H7 (cell line): ENCODE measurements around the gene QSOX2. TPM values are rescaled to one million over a fixed set of nuclear protein-coding genes. Genes with fewer than 3 reads are reported as not detected.
A peak's percentile ranks its signal among the peaks of the same experiment; 100 is the strongest.

ENCODE experiments used
- DNase-seq: peaks from one replicate; pipeline ENCODE4 v3.0.0; 2012
- H3K27me3 ChIP-seq: 2 replicates; pipeline ENCODE4 v1.6.0; 2011; ENCODE audit warnings: mild to moderate bottlenecking, low read length; ENCODE audit not compliant: control insufficient read depth, insufficient read depth
- H3K36me3 ChIP-seq: replicated peaks from 2 replicates; pipeline ENCODE4 v1.5.1; 2011; ENCODE audit warnings: low read length; ENCODE audit not compliant: control insufficient read depth, insufficient read depth
- H3K4me3 ChIP-seq: 2 replicates; pipeline ENCODE4 v1.5.1; 2011; ENCODE audit warnings: low read depth, mild to moderate bottlenecking, control low read depth, low read length, moderate library complexity; ENCODE audit not compliant: insufficient read depth
- total RNA-seq: library from RNA; depleted of rRNA; stranded (reverse); fragments of >200 nt; shearing (Covaris generic); gene quantifications from 2 replicates; pipeline ENCODE4 v1.2.3, GENCODE V29; 2014

Gene QSOX2
- total RNA-seq, 1 experiment from 2014 or later, result 22.6 TPM

DNA sequence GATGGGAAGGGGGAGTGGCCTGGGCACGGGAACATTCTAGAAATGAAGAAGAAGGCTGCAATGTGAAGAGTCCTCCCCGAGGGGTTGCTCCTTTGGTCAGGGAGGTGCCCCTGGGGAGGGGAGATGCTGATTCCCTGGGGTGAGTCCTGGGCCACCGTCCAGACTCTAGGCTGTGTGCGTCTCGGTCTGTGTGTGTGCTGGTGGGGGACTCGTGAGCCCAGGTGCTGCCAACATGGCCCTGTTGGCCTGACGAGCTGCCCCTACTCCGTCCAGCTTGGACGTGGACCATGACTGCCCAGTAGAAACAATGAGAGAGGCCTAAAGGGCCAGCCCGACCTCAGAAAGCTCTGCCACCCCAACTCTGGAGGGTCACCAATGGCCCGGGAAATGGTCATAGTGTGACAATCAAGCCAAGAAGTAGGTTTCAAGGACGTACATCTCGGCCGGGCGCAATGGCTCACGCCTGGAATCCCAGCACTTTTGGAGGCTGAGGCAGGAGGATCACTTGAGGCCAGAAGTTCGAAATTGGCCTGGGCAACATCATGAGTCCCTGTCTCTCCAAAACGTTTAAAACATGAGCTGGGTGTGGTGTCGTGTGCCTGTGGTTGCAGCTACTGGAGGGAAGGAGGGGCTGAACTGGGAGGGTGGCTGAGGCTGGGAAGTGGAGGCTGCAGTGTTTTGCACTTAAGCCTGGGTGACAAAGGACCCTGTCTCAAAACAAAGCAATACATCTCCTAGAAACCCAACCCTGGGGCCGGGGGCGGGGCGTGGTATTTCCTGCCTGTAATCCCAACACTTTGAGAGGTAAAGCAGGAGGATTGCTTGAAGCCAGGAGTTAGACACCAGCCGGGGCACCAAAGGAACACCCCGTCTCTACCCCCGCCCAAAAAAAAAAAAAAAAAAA lies 57.7 kb downstream of the QSOX2 start:
- no peak for DNase-seq
- H3K27me3 ChIP-seq, result peaks cover 25% of the 10 kb centered on the region

DNA sequence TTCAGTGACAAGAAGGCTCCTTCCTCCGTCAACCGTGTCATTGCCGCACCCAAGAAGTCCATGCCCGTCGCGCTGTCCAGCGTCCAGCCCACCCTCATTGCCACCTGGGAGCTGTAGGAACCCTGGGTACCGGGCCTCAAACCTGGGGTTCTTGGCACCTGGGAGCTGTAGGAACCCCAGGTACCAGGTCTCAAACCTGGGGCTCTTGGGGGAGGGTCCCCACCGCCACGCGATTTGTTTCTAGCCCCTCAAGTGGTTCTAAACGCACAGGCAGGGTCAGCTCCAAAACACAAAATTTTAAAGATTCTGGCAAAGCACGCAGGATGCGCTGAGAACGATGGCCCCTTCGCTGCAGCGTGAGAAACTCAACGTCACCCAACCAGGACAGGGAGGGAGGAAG lies 58.4 kb downstream of the QSOX2 start:
- Histone ChIP-seq H3K27me3 (peaks cover 18% of the 10 kb centered on the region), H3K36me3 (no peaks in the 10 kb centered on the region), H3K4me3 (no peak overlapping the region)
- no peak for DNase-seq

More for the DNA sequence above, 57.7 kb downstream of the QSOX2 start:
- Histone ChIP-seq H3K36me3 (no peaks in the 10 kb centered on the region), H3K4me3 (no peak overlapping the region)

DNA sequence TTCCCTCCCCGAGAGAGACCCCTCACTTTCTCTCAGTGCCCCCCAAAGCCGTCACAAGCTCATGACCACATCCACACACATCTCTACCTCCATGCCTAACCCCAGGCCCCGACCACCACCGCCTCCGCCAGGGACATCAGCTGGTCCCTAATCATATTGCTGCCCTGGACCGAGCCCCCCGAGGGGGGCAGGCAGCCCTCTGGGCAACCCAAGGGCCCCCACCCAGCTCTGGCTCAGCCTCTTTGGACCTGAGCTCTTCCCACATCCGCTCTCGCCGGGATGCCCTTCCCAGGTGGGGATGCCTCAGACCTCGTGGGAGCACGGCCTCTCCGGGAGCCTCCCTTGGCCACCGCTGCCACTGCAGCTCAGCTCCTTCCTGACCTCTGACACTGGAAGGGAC lies 59.2 kb downstream of the QSOX2 start:
- no peaks in the 10 kb centered on the region for H3K36me3 ChIP-seq
- no peak for DNase-seq
- no peak overlapping the region for H3K4me3 ChIP-seq
- peaks cover 9% of the 10 kb centered on the region for H3K27me3 ChIP-seq

DNA sequence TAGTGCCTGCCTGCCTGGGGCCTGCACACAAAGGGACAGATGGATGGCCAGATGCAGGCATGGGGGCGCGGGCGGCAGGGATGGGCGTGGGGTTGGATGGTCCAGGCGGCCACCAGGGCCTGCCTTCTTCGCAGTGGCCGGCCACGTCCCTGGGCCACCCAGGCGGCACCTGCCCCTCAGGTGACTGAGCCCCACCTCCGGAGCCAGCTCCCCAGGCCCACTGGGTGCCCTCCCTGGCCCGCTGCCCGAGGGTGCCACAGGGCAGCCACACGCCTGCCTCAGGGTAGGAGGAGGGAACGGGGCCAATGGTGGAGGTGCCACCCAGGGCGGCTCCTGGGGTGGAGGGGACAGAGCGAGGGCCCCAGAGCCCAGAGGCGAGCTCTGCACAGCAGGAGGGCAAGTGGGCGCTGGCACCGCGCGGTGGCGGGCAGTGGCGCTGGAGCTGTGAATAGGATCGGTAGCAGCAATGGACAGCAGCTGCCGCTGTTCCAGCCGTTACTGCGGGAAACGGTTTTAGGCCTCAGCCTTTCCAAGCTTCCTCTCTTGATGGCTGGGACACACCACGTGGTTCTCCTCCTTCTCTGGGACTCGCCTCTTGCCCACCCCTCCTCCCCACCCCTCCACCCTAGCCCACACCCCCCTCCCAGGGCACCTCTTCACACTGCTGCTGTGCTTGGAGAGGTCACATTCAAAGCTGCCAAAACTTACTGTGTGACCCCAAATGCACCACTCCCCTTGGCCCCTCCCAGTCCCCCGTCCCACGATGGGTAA lies 59.8 kb downstream of the QSOX2 start:
- Histone ChIP-seq H3K4me3 (no peak overlapping the region), H3K36me3 (no peaks in the 10 kb centered on the region), H3K27me3 (peaks cover 4% of the 10 kb centered on the region)
- DNase-seq, result peak; percentile 80

DNA sequence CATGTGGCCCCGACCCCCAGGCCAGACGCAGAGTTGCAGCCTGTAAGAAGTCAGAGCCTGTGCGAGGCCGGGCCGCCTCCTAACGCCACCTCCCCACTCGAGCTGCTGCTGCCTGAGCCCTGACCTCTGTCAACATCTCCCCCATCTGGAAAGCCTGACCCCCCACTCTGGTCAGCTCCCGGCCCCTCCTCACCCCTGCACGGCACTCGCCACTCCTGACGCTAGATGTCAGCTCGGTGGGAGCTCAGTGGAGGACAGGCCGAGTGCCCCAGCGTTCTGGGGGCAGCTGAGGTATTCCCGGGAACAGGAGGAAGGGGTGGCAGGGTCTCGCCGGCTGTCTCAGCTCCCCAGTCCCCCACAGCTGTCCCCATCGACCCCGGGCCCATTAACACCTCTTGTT lies 60.5 kb downstream of the QSOX2 start:
- no peaks in the 10 kb centered on the region for H3K36me3 ChIP-seq
- peak; percentile 71 for DNase-seq
- no peaks in the 10 kb centered on the region for H3K27me3 ChIP-seq
- no peak overlapping the region for H3K4me3 ChIP-seq

DNA sequence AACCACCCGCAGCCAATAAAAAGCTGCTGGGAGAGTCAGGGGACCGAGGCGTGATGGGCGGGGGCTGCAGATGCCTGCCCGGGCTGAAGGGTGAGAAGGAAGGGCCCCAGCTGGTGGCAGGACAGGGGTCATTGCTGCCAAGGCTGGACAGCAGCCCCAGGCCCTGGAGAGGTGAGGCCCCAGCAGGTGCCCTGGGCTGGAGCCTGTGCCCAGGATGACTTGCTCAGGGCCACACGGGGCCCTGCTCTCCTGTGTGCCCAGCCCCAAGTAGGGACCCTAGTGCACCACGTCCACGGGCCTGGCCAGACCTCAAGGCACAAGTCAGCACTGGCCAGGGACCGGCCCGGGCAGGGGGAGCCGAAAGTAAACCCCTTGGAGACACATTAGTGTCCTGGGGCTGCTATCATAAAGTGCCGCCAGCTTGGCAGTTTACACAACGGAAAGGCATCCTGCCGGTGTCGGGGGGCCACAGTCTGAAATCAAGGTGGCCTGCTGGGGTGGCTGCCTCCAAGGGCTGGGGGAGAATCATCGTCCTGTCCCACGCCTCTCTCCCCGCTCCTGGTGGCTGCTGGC lies 62.7 kb downstream of the QSOX2 start:
- peak; percentile 58 for DNase-seq
- no peaks in the 10 kb centered on the region for H3K36me3 ChIP-seq
- no peak overlapping the region for H3K4me3 ChIP-seq
- H3K27me3 ChIP-seq, result no peaks in the 10 kb centered on the region

DNA sequence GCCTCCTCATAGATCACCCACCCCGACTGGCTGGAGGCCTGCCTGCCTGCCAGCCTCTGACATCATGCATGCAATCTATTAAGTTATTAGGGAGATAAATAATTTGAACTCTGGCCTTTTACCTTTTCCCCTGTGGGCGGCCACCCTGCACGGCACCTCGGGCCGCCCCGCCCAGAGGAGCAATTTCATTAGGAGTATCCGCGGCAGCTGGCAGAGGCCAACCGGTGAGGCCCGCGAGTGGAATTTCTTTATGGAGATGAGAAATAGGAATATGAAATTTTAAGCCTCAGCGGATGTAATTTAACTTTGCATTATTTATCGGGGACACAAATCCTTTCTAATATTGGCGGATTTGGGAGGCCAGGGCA lies 63.2 kb downstream of the QSOX2 start:
- Histone ChIP-seq H3K27me3 (no peaks in the 10 kb centered on the region), H3K36me3 (no peaks in the 10 kb centered on the region), H3K4me3 (no peak overlapping the region)
- DNase-seq, result no peak

DNA sequence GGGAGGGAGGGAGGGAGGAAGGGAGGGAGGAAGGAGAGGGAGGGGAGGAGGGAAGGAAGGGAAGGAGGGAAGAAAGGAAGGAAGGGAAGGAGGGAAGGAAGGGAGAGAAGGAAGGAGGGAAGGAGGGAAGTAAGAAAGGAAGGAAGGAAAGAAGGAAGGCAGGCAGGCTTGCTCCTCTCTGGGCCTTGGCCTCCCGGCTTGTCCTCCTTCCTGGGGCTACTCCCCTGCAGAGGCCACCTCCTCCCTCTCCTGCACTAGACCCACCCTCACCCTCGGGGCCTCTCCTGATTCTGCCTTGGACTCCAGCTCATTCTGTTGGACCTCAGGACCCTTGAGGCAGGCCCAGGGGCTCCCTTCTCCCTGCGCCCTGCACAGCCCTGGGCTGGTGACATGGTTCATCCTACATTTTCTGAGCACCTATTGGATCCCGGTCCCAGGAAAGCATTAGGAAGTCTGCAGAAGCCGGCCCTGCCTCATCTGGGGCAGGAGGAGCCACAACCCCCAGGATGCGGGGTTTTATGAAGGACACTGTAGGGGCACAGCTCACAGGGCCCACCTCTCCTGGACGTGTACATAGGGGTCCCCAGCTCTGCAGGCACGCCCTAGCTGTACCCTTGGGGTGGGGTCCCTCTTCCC lies 63.7 kb downstream of the QSOX2 start:
- H3K4me3 ChIP-seq, result no peak overlapping the region
- no peaks in the 10 kb centered on the region for H3K36me3 ChIP-seq
- peak; percentile 56 for DNase-seq
- H3K27me3 ChIP-seq, result no peaks in the 10 kb centered on the region

DNA sequence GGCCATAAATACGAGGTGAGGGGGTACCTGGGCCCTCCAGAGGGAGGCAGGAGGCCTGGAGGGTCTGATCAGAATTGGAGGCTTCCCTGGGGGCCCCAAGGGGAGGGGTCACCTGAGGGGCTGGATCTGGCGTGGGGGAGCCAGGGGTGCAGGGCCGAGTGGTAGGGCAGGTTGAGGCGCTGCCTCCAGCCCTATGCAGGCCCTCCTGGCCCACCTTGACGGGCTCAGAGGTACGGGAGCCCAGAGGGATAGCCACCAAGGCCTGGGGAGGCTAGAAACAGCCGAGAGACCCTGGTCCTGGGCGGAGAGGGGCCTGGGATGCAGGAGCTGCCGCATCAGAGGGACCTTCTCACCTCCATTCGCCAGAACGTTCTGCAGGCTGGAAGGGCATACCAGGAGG lies 65.0 kb downstream of the QSOX2 start:
- no peak overlapping the region for H3K4me3 ChIP-seq
- H3K36me3 ChIP-seq, result no peaks in the 10 kb centered on the region
- H3K27me3 ChIP-seq, result no peaks in the 10 kb centered on the region
- DNase-seq, result peak; percentile 70

DNA sequence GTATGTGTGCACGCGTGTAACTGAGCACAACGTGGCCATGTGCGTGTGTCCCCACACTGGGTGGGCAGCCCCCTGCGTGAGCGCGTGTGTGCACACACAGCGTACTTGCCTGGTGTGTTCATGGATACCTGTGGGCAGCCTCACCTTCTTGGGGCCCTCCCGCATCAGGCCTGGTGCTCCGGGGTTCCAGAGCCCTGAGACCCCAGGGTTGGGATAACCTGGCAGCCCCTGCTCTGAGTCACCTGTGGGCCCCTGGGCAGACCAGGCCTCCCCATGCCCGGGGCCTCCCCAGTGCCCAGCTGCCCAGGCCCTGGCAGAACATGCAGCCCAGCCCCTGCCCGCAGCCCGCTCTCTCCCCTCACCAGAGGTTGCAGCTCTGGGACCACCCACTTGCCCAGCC lies 65.9 kb downstream of the QSOX2 start:
- no peaks in the 10 kb centered on the region for H3K36me3 ChIP-seq
- H3K27me3 ChIP-seq, result no peaks in the 10 kb centered on the region
- DNase-seq, result no peak
- no peak overlapping the region for H3K4me3 ChIP-seq

DNA sequence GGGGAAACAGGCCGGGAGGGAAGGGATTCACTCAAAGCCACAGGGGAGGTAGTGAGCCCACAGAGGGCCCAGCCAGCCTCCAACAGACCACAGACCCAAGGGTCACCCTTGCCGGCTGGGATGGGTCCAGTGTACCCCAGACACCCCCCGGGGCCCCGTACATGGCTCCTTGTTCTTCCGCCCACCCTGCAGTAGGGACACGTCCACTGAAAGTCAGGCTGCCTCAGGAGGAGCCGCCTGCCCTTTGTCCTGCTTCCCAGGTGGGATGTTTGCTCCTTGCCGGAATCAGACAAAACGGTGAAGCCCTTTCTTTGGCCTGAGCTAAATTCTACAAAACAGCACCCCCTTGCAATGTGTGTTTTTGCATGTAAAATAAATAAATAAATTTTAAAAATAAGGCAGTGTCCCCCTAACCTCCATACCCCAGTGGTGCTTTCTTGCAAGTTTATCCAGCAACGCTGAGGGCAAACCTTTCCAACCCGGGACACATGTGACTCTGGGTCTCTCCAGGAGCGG lies 66.5 kb downstream of the QSOX2 start:
- DNase-seq, result peak; percentile 84
- H3K36me3 ChIP-seq, result no peaks in the 10 kb centered on the region
- H3K4me3 ChIP-seq, result no peak overlapping the region
- no peaks in the 10 kb centered on the region for H3K27me3 ChIP-seq

DNA sequence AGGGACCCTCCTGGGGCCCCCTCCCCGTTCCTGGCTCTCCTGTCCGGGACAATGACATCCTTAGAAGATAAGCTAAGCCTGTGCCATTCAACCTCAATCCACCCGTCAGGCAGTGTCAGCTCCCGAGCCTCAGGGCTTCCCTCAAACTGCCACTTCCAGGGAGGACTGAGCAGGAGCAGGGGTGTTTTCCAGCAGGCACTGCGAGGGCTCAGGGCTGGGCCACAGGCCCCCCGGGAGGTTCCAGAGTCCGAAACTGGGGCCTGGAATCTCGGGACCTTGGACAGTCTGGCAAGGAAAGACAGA lies 66.9 kb downstream of the QSOX2 start:
- H3K36me3 ChIP-seq, result no peaks in the 10 kb centered on the region
- peak; percentile 75 for DNase-seq
- H3K27me3 ChIP-seq, result no peaks in the 10 kb centered on the region
- no peak overlapping the region for H3K4me3 ChIP-seq

DNA sequence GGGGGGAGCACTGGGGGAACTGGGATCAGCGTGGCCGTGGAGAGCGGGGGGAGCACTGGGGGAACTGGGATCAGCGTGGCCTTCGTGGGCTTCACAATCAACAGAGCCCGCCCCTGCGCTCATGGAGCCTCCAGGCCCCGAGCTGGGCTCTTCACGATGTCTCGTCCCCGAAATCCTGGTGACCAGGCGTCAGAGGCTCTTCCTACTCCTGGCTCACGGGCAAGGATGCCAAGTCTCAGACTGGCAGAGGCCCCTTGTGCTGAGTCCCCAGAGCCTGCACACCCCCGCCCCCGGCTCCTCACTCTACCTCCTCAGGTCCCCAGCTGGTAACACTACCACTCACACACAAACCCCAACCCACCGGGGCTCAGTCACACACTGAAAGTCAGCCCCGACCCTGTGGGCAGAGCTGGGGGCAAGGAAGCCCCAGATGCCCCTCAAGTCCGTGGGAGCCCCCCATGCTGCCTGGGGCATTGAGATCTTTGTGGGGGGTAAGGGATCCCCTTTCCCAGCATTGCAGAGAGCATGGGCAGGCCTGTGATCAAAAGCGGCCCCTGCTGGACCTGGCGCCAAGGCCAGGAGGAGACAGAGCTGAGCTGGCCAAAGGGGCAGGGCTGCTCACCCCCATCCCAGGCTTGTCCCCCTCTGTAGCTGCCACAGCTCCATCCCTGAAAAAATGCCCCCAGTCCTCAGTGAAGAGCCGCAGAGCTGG lies 67.4 kb downstream of the QSOX2 start:
- H3K36me3 ChIP-seq, result no peaks in the 10 kb centered on the region
- H3K4me3 ChIP-seq, result no peak overlapping the region
- H3K27me3 ChIP-seq, result no peaks in the 10 kb centered on the region
- peak; percentile 59 for DNase-seq

DNA sequence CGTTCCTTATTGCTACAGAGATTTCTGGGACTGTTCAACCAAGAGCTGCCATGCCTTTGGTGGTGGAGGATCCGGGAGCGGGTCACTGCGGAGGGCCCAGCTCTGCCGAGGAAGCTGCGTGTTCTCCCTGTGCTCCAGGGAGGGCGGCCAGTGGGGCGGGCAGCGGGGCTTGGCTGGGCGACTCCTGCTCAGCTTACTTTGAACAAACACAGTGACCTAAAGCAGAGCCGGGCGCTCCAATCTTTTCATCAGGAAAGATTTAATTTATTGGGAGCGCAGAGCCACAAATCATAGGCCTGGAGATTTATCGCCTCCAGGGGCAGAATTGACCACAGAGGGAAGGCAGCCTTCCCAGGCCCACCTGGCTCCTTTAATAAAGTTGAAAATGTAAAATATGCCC lies 68.4 kb downstream of the QSOX2 start:
- H3K27me3 ChIP-seq, result no peaks in the 10 kb centered on the region
- DNase-seq, result no peak
- H3K36me3 ChIP-seq, result no peaks in the 10 kb centered on the region
- H3K4me3 ChIP-seq, result no peak overlapping the region
